ENCODE results near the gene GTF3A. TPM values are rescaled to one million over a fixed set of nuclear protein-coding genes. Genes with fewer than 3 reads are reported as not detected.

Gene GTF3A
- total and polyA plus RNA-seq, 2 of the 4 experiments (the other 2 are of a cell fraction): 74.1 to 116 TPM

- in situ Hi-C loops (cut with MboI; ENCODE audit: low sequenced_read_pairs) (no loop called here), dilution Hi-C loops (cut with HindIII; ENCODE audit: low sequenced_read_pairs, unreplicated experiment) (no loop called here)
- no CpG with 5 or more reads among the region's 7 CpGs for WGBS, 2 experiments (ENCODE audit: extremely low coverage in 2 of 2, insufficient read length in 1 of 2)
Measured at GRCh38 chr13:27389891-27390290, 34.5 kb upstream of the GTF3A start.

More at GRCh38 chr13:27389891-27390290, 34.5 kb upstream of the GTF3A start:
- TF ChIP-seq RAD21 (IDR thresholded peaks at IDR 0.05; ENCODE audit: low read length) (no peak), CEBPB (IDR thresholded peaks at IDR 0.05; ENCODE audit: low read depth, low read length) (no peak)
- H2BK20ac ChIP-seq (ENCODE audit: low read depth, low read length): no peak overlapping the region
- no peak overlapping the region for H2BK5ac ChIP-seq (ENCODE audit: low read depth, low read length, poor library complexity, severe bottlenecking)
- no peak overlapping the region for H3K27ac ChIP-seq (ENCODE audit: insufficient read depth, low read length)
- no peak overlapping the region for H2BK15ac ChIP-seq (ENCODE audit: low read depth, low read length)
- H3K4me1 ChIP-seq (ENCODE audit: control insufficient read depth, insufficient read depth, low read length): no peaks in the 10 kb centered on the region
- no peak overlapping the region for H3K4me2 ChIP-seq (ENCODE audit: low read depth, low read length)
- H2AK9ac ChIP-seq (replicated peaks; ENCODE audit: low read depth, low read length, poor library complexity): no peak overlapping the region
- no peak overlapping the region for H3K9ac ChIP-seq (ENCODE audit: low read depth, low read length)
- H3K4ac ChIP-seq (ENCODE audit: low read depth, low read length): no peak overlapping the region
- no peak overlapping the region for H3K23ac ChIP-seq (ENCODE audit: low read depth, low read length)
- H3K56ac ChIP-seq (ENCODE audit: extremely low read depth, insufficient read depth, low read length): no peak overlapping the region
- H4K8ac ChIP-seq (ENCODE audit: low read depth in 2 of 2, low read length in 2 of 2): no peak overlapping the region
- ChIA-PET CTCF (interaction anchor here (0.7 to 1.4 kb wide), 2 partner anchors 11 to 89 kb away, joined by 3 to 4 read pairs; no protein-coding TSS in a partner anchor), POLR2A (ENCODE audit: unreplicated experiment) (no interaction called here)
- no peak overlapping the region for H2AK5ac ChIP-seq (ENCODE audit: low read depth, low read length)
- H3K36me3 ChIP-seq (ENCODE audit: control insufficient read depth, insufficient read depth, low read length): no peaks in the 10 kb centered on the region
- no peak overlapping the region for H3K18ac ChIP-seq (ENCODE audit: low read depth, low read length)
- H3K27me3 ChIP-seq (ENCODE audit: control insufficient read depth, insufficient read depth, low read length): peaks cover 25% of the 10 kb centered on the region
- DNase-seq (no peak), ATAC-seq (ENCODE audit: low read depth) (no peak)
- H2AFZ ChIP-seq (replicated peaks; ENCODE audit: low read length, poor library complexity): no peak overlapping the region
- H4K20me1 ChIP-seq (ENCODE audit: insufficient read depth, low read length): no peaks in the 10 kb centered on the region
- H3K4me3 ChIP-seq (ENCODE audit: insufficient read depth, low read depth, low read length): no peak overlapping the region
- H3K9me1 ChIP-seq (ENCODE audit: insufficient read depth, low read length): no peaks in the 10 kb centered on the region
- H4K91ac ChIP-seq (ENCODE audit: insufficient read depth, low read depth, low read length): no peak overlapping the region
- intact Hi-C loops (cut with micrococcal nuclease): no loop called here
- no peaks in the 10 kb centered on the region for H3K79me1 ChIP-seq (ENCODE audit: low read depth in 1 of 2, low read length in 2 of 2)
- no TSS peak for BruUV-seq (replicated peaks)
- H3K14ac ChIP-seq (replicated peaks; ENCODE audit: low read depth, low read length): no peak overlapping the region
- H4K5ac ChIP-seq (ENCODE audit: low read depth, low read length): no peak overlapping the region
- H2BK120ac ChIP-seq (ENCODE audit: low read depth, low read length): no peak overlapping the region
- H3K9me3 ChIP-seq (ENCODE audit: control insufficient read depth, insufficient read depth, low read length): no peaks in the 10 kb centered on the region

All from IMR-90 (cell line).